Hepatocyte (in vitro differentiated cells): ENCODE measurements around the gene PDCD4.

Experiments used
- EZH2 ChIP-seq: fragments of 200-600 bp; sonication (generic); IDR thresholded peaks from 2 replicates; pipeline ENCODE4 v1.6.1; 2016; ENCODE audit warnings: antibody characterized with exemption, mild to moderate bottlenecking, borderline replicate concordance
- TF ChIP-seq, protein P1 (sequence below): fragments of 200-600 bp; sonication (generic); IDR thresholded peaks from 2 replicates; pipeline ENCODE4 v1.5.1; 2016; ENCODE audit warnings: antibody characterized with exemption, mild to moderate bottlenecking; ENCODE audit not compliant: poor library complexity

DNA sequence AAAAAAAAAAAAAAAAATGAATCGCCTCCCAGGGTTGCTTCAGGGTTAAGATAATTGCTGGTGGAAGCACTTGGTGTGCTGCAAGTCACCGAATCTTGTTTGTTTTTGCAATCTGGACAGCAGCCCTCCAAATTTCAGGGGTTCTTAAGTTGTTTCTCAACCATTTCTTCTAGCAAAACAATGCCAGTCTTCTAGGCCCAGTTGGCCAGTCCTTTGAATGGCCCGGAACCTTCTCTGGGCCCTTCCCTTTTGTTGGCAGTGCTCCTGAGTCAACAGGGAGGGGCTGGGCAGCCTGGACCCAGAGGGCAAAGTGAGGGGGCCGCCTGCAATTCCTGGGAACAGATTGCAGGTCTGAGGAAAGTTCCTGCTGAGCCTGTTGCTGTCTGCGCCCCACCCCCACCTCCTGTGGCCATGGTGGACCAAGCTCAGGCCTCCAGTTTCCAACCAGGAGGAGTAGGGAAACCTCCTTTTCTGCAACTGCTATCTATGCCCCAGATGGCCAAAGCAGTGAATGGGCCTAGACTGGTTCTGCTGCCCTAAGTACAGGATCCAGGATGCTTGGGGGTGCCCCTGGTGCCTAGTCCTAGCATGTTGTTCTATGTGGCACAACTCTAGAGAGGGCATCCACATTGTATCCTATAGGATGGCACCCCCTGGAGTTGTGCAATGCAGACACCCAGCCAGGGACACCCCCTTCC, 31.4 kb upstream of the PDCD4 start:
- TF ChIP-seq EZH2 = no peak
- TF ChIP-seq, protein P1, sequence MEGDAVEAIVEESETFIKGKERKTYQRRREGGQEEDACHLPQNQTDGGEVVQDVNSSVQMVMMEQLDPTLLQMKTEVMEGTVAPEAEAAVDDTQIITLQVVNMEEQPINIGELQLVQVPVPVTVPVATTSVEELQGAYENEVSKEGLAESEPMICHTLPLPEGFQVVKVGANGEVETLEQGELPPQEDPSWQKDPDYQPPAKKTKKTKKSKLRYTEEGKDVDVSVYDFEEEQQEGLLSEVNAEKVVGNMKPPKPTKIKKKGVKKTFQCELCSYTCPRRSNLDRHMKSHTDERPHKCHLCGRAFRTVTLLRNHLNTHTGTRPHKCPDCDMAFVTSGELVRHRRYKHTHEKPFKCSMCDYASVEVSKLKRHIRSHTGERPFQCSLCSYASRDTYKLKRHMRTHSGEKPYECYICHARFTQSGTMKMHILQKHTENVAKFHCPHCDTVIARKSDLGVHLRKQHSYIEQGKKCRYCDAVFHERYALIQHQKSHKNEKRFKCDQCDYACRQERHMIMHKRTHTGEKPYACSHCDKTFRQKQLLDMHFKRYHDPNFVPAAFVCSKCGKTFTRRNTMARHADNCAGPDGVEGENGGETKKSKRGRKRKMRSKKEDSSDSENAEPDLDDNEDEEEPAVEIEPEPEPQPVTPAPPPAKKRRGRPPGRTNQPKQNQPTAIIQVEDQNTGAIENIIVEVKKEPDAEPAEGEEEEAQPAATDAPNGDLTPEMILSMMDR = no peak
